HEK293 (cell line): ENCODE measurements around the gene CMIP.

Experiments
- CTCF ChIA-PET: fragments of 350-600 bp; formaldehyde crosslinking; extraction: SDS; loops from one replicate; lab custom pipeline; 2021; ENCODE audit warnings: antibody characterized with exemption; lab: Yijun Ruan, JAX
- POLR2A ChIA-PET: fragments of 300-600 bp; formaldehyde crosslinking; extraction: SDS; loops from one replicate; lab custom pipeline; 2020; ENCODE audit warnings: antibody characterized with exemption, inconsistent platforms; lab: Yijun Ruan, JAX
- H3K27ac ChIP-seq: fragments of 200-500 bp; sonication (Bioruptor generic); 2 replicates; pipeline ENCODE4 v1.5.1; 2014; ENCODE audit warnings: low read depth, low read length, control low read depth, inconsistent platforms; ENCODE audit errors: extremely low read depth
- H3K36me3 ChIP-seq, 2 experiments: fragments of 200-500 bp in 1 of 2; sonication (Bioruptor generic) in 1 of 2; 1 replicate in 1 of 2; 2 replicates in 1 of 2; pipeline ENCODE4 v1.5.1; 2014 to 2017; ENCODE audit warnings: inconsistent platforms in 2 of 2, low read length in 2 of 2; ENCODE audit not compliant: control insufficient read depth in 2 of 2, insufficient read depth in 1 of 2
- H3K4me1 ChIP-seq: fragments of 200-500 bp; sonication (Bioruptor generic); 2 replicates; pipeline ENCODE4 v1.5.1; 2014; ENCODE audit warnings: mild to moderate bottlenecking, low read length, inconsistent platforms; ENCODE audit not compliant: control insufficient read depth, insufficient read depth
- H3K4me3 ChIP-seq: 2 replicates; pipeline ENCODE4 v1.5.1; 2011; ENCODE audit warnings: low read depth, mild to moderate bottlenecking, control low read depth, low read length, moderate library complexity
- H3K9me3 ChIP-seq: fragments of 200-500 bp; sonication (Bioruptor generic); 2 replicates; pipeline ENCODE4 v1.5.1; 2014; ENCODE audit warnings: low read depth, low read length, inconsistent platforms; ENCODE audit not compliant: control insufficient read depth, insufficient read depth
- EGR2 ChIP-seq: fragments of 450-650 bp; formaldehyde crosslinking; IDR thresholded peaks from 2 replicates; pipeline ENCODE4 v1.5.1; 2016; ENCODE audit warnings: low read depth, missing biosample characterization, missing genetic modification characterization
- GLI4 ChIP-seq: fragments of 450-650 bp; formaldehyde crosslinking; IDR thresholded peaks from 2 replicates; pipeline ENCODE4 v1.5.1; 2016; ENCODE audit warnings: missing biosample characterization, missing genetic modification characterization
- OSR2 ChIP-seq: fragments of 450-650 bp; formaldehyde crosslinking; IDR thresholded peaks from 2 replicates; pipeline ENCODE4 v1.5.1; 2016; ENCODE audit warnings: missing biosample characterization, missing genetic modification characterization
- SCRT1 ChIP-seq: fragments of 450-650 bp; formaldehyde crosslinking; IDR thresholded peaks from 2 replicates; pipeline ENCODE4 v1.5.1; 2016; ENCODE audit warnings: missing biosample characterization, missing genetic modification characterization, borderline replicate concordance
- ZBTB6 ChIP-seq: fragments of 450-650 bp; formaldehyde crosslinking; IDR thresholded peaks from 2 replicates; pipeline ENCODE4 v1.5.1; 2017; ENCODE audit warnings: missing biosample characterization, missing genetic modification characterization
- ZFP37 ChIP-seq: fragments of 450-650 bp; formaldehyde crosslinking; IDR thresholded peaks from 2 replicates; pipeline ENCODE4 v1.5.1; 2016; ENCODE audit warnings: missing biosample characterization, missing genetic modification characterization
- ZNF121 ChIP-seq: fragments of 450-650 bp; formaldehyde crosslinking; IDR thresholded peaks from 2 replicates; pipeline ENCODE4 v1.5.1; 2016; ENCODE audit warnings: missing biosample characterization, missing genetic modification characterization
- ZNF280D ChIP-seq: fragments of 450-650 bp; formaldehyde crosslinking; IDR thresholded peaks from 2 replicates; pipeline ENCODE4 v1.5.1; 2016; ENCODE audit warnings: missing biosample characterization, missing genetic modification characterization
- ZNF366 ChIP-seq: fragments of 450-650 bp; formaldehyde crosslinking; conservative IDR thresholded peaks from 2 replicates; pipeline ENCODE4 v1.5.1; 2016; ENCODE audit warnings: missing biosample characterization, missing genetic modification characterization
- ZNF510 ChIP-seq: fragments of 450-650 bp; formaldehyde crosslinking; IDR thresholded peaks from 2 replicates; pipeline ENCODE4 v1.5.1; 2018; ENCODE audit warnings: mild to moderate bottlenecking, missing genetic modification characterization, missing biosample characterization; ENCODE audit not compliant: insufficient replicate concordance
- ZNF521 ChIP-seq: fragments of 450-650 bp; formaldehyde crosslinking; IDR thresholded peaks from 2 replicates; pipeline ENCODE4 v1.5.1; 2017; ENCODE audit warnings: missing biosample characterization, mild to moderate bottlenecking, missing genetic modification characterization
- ZNF529 ChIP-seq: fragments of 450-650 bp; formaldehyde crosslinking; IDR thresholded peaks from 2 replicates; pipeline ENCODE4 v1.5.1; 2017; ENCODE audit warnings: missing genetic modification characterization, missing biosample characterization; ENCODE audit not compliant: insufficient replicate concordance
- ZNF571 ChIP-seq: fragments of 450-650 bp; formaldehyde crosslinking; IDR thresholded peaks from 2 replicates; pipeline ENCODE4 v1.5.0; 2017; ENCODE audit warnings: missing biosample characterization, missing genetic modification characterization
- ZNF768 ChIP-seq: fragments of 450-650 bp; formaldehyde crosslinking; IDR thresholded peaks from 2 replicates; pipeline ENCODE4 v1.5.1; 2018; ENCODE audit warnings: missing biosample characterization, mild to moderate bottlenecking, missing genetic modification characterization
- ZNF792 ChIP-seq: fragments of 450-650 bp; formaldehyde crosslinking; IDR thresholded peaks from 2 replicates; pipeline ENCODE4 v1.5.1; 2016; ENCODE audit warnings: missing biosample characterization, missing genetic modification characterization
- ZSCAN30 ChIP-seq: fragments of 450-650 bp; IDR thresholded peaks from 2 replicates; pipeline ENCODE4 v1.5.1; 2018; ENCODE audit warnings: missing biosample characterization, mild to moderate bottlenecking, missing genetic modification characterization, moderate library complexity

Gene CMIP

GRCh38 chr16:81547194-81547938 is 102.8 kb downstream of the CMIP start:
- H3K36me3 ChIP-seq: no peaks in the 10 kb centered on the region
- ChIA-PET CTCF (interaction anchor here (0.6 to 1.1 kb wide), 4 partner anchors 9 to 146 kb away, joined by 3 read pairs; no protein-coding TSS in a partner anchor), POLR2A (interaction anchor here (0.6 kb wide), 1 partner anchor 66 kb away, joined by 3 read pairs; no protein-coding TSS in a partner anchor)
- H3K9me3 ChIP-seq: no peaks in the 10 kb centered on the region
- TF ChIP-seq ZFP37 (tag by site-specific recombination) (no peak), EGR2 (no peak), ZNF280D (tag by site-specific recombination) (no peak), OSR2 (tag by site-specific recombination) (no peak), ZNF571 (tag by site-specific recombination) (no peak), ZNF366 (tag by site-specific recombination) (no peak)
- H3K27ac ChIP-seq: no peak overlapping the region
- no peak overlapping the region for H3K4me3 ChIP-seq
- H3K4me1 ChIP-seq: no peaks in the 10 kb centered on the region

- H3K4me1 ChIP-seq: no peaks in the 10 kb centered on the region
- H3K27ac ChIP-seq: no peak overlapping the region
- CTCF ChIA-PET: interaction anchor here (0.6 to 0.7 kb wide), 3 partner anchors 10 to 780 kb away, joined by 3 to 4 read pairs (median 3); no protein-coding TSS in a partner anchor
- H3K9me3 ChIP-seq: no peaks in the 10 kb centered on the region
- TF ChIP-seq ZSCAN30 (tag by site-specific recombination) (no peak), ZNF792 (tag by site-specific recombination) (no peak), ZNF521 (tag by site-specific recombination) (no peak), ZNF510 (no peak), ZNF768 (tag by site-specific recombination) (no peak), SCRT1 (tag by site-specific recombination) (no peak), GLI4 (tag by site-specific recombination) (no peak), ZNF121 (tag by site-specific recombination) (no peak), ZBTB6 (tag by site-specific recombination) (no peak)
- no peaks in the 10 kb centered on the region for H3K36me3 ChIP-seq
- H3K4me3 ChIP-seq: no peak overlapping the region
- POLR2A ChIA-PET: interaction anchor here (0.6 kb wide), 1 partner anchor 67 kb away, joined by 3 read pairs; no protein-coding TSS in a partner anchor
Measured at GRCh38 chr16:81547939-81548216, 103.3 kb downstream of the CMIP start.

GRCh38 chr16:81548551-81548875 is 103.9 kb downstream of the CMIP start:
- H3K4me3 ChIP-seq: no peak overlapping the region
- no peaks in the 10 kb centered on the region for H3K4me1 ChIP-seq
- H3K36me3 ChIP-seq: no peaks in the 10 kb centered on the region
- no peaks in the 10 kb centered on the region for H3K9me3 ChIP-seq
- ChIA-PET CTCF (interaction anchor here (0.5 to 1.2 kb wide), 3 partner anchors 139 to 1947 kb away, joined by 3 to 5 read pairs (median 4); no protein-coding TSS in a partner anchor), POLR2A (no interaction called here)
- no peak for TF ChIP-seq ZNF529
- H3K27ac ChIP-seq: no peak overlapping the region
